Astrocyte of the spinal cord (primary cell): ENCODE data around the gene DRGX.

Experiments
- DNase-seq: peaks from one replicate; pipeline ENCODE4 v3.0.0; 2011; ENCODE audit warnings: low read depth, low spot score
- H3K4me3 ChIP-seq: 2 replicates; pipeline ENCODE4 v1.5.1; 2011; ENCODE audit warnings: low read depth, mild to moderate bottlenecking, low read length, moderate library complexity
- in situ Hi-C: cut with HindIII; loops from 2 replicates; pipeline ENCODE4 v1.10.0; 2017; ENCODE audit warnings: low sequenced_read_pairs
- TF ChIP-seq, protein P1 (sequence below): IDR thresholded peaks from 2 replicates; pipeline ENCODE4 v1.5.1; 2012; ENCODE audit warnings: low read depth, mild to moderate bottlenecking, low read length, inconsistent platforms

DRGX gene

DNA sequence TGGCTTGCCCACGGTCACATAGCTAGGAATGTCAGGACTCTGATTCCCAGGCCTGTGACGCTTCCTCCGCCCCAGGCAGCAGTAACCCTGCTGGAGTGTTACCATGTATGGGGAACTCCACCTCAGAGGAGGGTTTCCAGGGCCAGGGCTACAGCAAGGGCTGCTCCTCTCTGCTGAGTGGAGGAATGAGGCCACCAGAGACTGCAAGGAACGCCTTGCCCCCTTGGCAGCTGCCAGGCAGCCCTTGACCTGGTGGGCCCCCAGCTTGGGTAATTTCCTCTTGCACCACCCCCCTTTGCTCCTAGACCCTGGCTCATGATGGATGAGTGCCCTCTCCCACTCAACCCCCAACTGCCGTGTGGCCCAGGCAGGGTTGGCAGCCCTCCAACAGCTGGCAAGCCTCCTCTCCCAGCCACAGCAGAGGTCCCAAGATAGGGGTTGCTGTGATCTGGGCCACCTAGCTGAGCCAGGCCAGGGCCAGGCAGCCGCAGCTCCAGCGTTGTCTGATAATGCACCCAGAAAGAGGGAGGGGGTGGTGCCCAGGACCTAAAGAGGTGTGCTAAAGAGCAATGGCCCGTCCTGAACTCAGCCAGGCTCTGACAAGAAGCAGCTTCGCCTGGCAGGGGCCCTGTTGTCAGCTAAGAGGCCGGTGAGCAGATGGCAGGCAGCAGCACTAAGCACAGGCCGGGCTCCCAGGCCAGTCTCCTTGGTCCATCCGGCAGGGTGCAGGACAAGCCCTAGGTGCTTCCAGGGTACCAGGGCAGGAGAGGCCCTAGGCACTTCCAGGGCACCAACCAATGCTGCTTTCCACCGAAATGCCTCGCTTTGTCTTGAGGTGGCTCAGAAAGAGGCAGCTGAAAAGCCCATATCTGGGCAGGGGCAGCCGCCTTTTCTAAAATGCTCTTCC is 35.4 kb downstream of the DRGX start:
- in situ Hi-C loops, result no loop called here
- no peak for DNase-seq
- H3K4me3 ChIP-seq, result no peak overlapping the region
- TF ChIP-seq, protein P1, sequence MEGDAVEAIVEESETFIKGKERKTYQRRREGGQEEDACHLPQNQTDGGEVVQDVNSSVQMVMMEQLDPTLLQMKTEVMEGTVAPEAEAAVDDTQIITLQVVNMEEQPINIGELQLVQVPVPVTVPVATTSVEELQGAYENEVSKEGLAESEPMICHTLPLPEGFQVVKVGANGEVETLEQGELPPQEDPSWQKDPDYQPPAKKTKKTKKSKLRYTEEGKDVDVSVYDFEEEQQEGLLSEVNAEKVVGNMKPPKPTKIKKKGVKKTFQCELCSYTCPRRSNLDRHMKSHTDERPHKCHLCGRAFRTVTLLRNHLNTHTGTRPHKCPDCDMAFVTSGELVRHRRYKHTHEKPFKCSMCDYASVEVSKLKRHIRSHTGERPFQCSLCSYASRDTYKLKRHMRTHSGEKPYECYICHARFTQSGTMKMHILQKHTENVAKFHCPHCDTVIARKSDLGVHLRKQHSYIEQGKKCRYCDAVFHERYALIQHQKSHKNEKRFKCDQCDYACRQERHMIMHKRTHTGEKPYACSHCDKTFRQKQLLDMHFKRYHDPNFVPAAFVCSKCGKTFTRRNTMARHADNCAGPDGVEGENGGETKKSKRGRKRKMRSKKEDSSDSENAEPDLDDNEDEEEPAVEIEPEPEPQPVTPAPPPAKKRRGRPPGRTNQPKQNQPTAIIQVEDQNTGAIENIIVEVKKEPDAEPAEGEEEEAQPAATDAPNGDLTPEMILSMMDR, result no peak

DNA sequence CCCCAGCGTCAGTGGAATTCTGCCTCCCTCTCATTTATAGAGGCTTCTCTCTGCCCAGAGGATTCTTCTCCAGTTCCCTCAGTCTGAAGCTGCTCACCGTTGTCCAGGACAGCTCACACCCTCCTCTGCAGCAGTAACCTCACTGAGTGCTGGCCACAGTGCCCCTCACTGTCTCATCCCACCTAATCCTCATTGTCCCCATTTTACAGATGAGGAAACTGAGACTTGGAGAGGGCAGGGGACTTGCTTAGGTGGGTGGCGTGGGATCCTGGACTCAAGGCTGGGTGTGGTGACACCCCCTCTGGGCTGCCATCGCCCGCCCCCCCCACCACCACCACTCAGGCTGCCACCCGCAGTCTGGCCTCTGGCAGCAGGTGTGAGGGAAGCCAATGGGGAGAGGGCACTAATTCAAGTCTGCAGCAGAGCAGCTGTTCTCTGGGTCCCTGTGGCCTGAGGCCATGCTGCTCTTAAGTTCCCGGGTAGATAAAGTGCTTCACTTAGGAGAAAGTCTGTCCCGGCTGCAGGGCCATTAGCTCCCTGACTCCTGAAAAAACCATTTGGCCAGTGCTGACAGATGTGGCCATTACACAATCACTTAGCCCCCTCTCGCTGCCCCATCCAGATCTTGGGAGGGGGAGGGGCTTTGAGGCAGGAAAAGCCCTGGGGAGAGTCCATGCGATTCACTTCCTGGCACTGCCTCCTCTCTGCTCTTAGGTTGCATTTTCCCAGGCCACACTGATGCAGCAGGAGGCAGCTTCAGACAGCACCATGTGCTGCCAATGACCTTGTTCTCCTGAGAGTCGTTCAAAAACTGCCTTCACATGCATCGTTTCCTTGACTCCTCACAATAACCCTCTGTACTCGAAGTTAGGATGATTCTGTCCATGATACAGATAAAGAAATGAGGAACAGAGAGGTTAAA is 36.3 kb downstream of the DRGX start:
- DNase-seq, result peak; percentile 64
- H3K4me3 ChIP-seq, result no peak overlapping the region
- in situ Hi-C loops, result no loop called here
- TF ChIP-seq, protein P1, result no peak

DNA sequence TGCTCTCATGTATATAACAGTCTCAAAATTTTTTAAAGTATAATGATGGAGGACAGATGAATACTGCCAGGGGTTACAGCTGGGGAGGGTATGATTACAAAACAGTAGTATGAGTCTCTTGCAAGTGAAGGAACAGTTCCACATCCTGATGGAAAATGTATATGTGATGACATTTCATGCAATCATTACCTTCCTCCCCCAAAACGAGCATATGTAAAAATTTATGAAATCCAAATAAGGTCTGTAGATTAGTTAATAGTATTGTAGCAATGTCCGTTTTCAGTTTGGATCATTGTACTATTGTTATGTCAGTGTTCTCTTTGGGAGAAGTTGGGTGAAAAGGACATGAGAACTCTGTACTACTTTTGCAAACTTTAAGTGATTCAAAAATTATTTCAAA is 38.0 kb downstream of the DRGX start:
- no peak overlapping the region for H3K4me3 ChIP-seq
- TF ChIP-seq, protein P1, result no peak
- no peak for DNase-seq
- in situ Hi-C loops, result no loop called here

DNA sequence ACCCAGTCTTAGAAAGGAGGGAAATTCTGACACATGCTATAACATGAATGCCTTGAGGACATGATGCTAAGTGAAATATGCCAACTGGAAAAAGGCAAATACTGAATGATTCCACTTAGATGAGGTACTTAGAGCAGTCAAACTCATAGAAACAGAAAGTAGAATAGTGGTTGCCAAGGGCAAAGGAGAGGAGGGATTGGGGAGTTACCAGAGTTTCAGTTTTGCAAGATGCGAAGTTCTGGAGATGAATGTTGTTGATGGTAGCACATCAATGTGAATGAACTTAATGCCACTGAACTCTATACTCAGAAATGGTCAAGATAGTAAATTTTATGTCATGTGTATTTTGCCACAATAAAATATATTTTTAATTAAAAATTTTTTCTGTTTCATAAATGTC is 38.9 kb downstream of the DRGX start:
- H3K4me3 ChIP-seq, result no peak overlapping the region
- TF ChIP-seq, protein P1, result no peak
- no peak for DNase-seq
- in situ Hi-C loops, result no loop called here

DNA sequence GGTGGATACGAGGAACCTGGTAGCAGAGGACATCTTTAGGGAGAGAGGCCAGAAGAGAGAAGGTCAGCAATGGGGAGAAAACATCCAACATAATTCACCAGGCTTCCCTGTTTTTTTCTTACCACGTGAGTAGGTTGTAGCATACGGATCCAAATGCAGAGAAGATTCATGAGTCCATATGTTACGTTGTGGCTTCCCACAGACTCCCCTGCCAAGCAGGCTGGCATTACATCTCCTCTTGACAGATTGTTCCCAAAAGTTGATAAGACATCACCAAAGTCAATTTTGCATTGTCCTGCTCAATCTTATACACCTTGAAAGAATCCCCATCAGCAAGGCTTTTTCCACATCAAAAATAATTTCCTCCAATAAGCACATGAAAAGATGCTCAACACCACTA is 39.7 kb downstream of the DRGX start:
- TF ChIP-seq, protein P1, result no peak
- no peak overlapping the region for H3K4me3 ChIP-seq
- in situ Hi-C loops, result no loop called here
- DNase-seq, result no peak

DNA sequence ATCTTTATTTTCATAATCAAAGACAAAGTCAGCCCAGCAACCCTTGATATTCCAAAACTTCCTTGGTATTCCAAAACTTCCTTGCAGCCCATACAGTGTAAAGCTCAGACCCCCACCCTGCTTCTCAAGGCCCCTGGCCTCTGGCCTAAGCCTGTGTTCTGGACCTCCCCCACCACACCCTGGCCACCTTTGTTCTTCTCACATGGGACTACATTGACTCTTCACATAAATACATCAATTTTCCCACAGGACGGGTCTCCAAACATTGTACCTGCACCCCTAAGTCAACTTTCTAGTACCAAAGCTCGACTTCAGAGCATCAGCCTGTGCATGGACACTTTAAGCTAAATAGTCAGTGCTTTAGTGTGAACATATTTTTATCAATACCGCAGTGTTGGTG is 40.7 kb downstream of the DRGX start:
- no peak for DNase-seq
- in situ Hi-C loops, result no loop called here
- TF ChIP-seq, protein P1, result no peak
- H3K4me3 ChIP-seq, result no peak overlapping the region
